ENCODE results near the gene TMEM115.

TMEM115 gene, protein sequence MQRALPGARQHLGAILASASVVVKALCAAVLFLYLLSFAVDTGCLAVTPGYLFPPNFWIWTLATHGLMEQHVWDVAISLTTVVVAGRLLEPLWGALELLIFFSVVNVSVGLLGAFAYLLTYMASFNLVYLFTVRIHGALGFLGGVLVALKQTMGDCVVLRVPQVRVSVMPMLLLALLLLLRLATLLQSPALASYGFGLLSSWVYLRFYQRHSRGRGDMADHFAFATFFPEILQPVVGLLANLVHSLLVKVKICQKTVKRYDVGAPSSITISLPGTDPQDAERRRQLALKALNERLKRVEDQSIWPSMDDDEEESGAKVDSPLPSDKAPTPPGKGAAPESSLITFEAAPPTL

DNA sequence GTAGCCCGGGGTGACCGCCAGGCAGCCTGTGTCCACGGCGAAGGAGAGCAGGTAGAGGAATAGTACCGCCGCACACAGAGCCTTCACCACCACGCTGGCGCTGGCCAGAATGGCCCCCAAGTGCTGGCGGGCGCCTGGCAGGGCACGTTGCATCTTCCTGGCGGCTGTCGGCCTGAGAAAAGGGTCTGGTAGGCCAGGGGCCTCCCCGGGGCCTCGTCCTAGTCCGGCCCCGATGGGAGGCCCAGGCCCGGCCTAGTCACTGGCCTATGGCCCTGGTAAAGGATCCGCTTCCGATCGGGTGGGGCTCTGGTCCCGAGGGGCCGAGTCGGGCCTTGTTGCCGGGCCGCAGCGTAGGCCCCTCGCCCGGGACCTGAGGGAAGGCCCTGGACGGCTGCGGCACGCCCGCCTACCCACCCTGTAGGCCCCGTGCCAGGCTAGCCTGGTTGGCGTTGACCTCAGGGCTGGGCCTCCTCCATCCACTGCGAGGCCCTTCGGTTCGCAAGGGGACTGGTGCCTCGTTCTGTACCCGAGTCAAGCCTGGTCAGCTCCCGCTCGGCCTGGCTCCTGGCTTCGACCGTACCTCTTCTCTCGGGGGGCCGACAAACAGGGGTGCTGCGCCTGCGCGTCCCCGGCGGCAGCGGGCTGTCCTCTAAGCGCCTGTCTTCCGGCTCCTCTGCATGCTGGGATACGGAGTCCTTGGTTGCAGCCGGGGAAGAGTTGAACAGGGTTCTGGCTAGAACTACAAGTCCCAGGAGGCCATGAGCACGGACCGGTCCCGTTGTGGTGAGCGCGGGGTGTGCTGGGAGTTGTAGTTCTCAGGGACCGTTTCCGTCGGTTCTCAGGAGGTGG lies at the start of gene TMEM115:
TMEM115 (minus strand) TSS at position 611 of the 849 bp plus-strand sequence; CDS start at position 153, 458 bp downstream.
- peak; percentile 93 to 94 for DNase-seq (ENCODE audit: low read depth in 2 of 2)

DNA sequence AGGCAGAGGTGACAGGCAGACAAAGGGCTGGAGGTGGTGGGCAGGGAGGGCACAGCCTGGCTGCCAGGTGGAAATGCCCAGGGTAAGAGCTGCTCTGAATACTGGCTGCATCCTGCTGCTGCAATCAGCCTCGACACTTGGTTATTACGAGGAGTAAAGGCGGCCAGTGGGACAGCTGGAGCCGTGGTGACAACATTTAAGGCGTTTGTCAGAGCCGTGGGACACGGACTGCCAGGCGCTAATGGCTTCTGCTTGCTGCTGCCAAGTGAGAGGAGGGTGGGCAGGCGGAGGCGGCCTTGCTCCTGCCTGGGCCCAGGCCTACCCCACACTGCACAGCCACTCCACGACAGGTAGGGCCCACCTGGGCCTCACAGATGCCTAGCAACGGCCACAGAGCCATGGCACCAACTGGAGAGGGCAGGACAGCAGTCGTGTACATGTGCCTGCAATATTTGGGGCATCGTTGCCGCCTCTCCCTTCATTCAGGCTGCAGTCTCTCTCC lies 49.2 kb upstream of the TMEM115 start:
- no peak for DNase-seq (ENCODE audit: low read depth in 2 of 2)

DNA sequence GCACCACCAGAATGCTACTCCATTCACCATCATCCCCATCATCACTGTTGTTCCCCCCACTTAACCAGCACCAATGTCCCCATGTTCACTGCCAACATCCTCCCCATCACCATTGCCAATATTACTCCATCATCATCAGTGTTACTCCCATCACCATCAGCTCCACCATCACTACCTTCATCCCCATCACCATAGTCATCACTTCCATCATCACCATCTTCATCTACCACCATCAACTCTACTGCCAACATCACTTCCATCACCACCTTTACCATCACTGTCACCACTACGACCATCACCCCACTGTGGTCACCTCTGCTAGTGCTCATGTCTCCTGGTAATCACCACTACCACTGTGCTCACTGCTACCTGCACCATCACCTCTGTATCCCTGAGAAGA lies 47.2 kb upstream of the TMEM115 start:
- DNase-seq (ENCODE audit: low read depth in 2 of 2) = no peak

DNA sequence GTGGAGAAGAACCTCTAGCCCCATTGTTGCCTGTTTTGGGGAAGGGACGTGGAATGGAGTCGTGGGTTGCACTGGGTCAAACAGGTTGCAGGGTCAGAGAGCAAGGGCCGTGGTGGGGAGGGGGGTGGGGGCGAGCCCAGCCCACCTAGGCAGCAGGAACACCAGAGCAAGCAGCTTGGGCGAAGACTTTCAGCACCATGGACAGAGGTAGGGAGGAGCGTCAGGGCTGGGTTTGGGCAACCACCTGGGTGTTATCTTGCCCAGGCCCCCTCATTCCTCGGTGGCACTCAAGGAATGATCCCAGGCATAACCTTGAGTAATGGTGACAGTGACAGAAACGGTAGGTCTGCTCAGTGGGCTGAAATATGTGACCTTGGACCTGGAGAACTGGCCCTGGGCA lies 45.9 kb upstream of the TMEM115 start:
- no peak for DNase-seq (ENCODE audit: low read depth in 2 of 2)

DNA sequence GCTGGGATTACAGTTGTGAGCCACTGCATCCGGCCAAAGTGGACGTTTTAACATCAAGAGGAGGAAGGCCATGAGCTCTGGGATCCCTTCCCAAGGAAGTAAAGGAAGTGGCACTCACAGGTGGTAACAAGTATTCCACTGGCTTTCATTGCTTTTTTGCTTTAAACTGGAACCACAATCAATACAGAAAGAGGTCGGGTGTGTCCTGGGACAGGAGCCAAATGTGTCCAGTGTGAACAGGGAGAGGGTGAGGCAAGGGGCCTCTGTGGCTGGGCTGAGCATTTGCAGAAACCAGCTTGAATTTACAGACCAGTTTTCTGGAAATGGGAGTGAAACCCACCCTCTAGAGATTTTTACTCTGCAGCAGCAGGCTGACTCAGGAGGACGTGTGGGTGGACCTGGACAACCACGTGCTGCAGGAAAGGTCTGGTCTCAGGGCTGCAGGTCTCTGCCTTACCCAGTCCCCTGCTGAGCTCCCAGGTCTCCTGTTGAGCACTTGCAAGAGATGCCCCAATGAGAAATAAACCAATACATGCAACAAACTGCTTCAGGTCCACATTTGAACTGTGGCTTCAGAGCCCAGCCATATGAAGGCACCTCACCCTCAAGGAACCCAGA lies 42.8 kb upstream of the TMEM115 start:
- no peak for DNase-seq (ENCODE audit: low read depth in 2 of 2)

DNA sequence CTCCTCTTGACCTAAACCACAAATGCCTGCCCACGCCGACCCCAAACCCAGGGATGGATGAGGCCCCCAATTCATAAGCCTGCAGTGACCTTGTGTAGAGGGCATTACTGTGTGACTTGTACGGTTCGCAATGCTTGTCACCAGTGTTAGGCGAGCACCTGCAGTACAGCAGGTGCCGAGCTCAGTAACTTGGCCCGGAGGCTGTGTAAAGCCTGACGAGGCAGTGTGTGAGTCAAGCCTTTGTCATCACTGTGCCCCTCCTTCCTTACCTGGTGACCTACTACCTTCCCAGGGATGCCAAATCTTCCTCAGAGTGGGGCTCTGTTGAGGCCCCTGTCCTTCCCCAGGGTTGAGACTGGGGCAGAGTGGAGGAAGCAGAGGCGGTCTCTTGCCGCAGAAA lies 37.2 kb upstream of the TMEM115 start:
- DNase-seq (ENCODE audit: low read depth in 2 of 2) = no peak

DNA sequence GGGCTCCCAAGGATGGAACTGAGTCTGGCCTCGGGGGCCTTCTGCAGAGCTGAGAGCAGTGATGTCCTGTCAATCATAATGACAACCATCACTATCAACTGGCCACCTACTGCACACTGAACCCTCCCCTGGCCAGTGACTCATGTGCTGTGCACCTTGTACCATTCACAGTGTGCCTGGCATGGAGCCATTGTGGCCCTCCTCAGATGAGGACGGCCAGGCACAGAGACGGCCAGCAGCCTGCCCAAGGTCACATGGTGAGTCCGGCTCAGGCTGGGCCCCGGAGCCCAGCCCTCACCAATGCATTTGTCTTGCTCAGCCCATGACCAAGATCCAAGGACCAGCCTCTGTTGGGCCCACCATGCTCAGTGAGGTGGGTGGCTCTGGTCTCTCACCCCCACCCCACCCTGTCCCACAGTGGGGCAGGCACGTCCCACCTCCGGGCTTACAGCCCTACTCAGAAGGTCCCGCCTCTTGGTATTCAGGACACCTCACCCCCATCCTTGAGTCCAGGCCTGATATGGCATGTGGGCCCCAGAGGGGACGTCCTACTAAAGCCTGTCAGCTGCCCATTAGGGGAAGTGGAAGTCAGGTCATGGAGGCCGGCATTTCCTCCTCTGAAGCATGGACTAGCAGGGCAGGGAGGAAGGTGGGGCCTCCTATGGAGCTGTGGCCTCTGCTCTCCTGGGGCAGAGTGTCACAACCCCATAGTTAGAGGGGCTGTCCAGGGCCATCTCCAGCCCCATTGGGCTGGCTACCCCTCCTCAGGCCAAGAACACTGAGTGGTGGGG lies 35.9 kb upstream of the TMEM115 start:
- DNase-seq (ENCODE audit: low read depth in 2 of 2) = no peak

DNA sequence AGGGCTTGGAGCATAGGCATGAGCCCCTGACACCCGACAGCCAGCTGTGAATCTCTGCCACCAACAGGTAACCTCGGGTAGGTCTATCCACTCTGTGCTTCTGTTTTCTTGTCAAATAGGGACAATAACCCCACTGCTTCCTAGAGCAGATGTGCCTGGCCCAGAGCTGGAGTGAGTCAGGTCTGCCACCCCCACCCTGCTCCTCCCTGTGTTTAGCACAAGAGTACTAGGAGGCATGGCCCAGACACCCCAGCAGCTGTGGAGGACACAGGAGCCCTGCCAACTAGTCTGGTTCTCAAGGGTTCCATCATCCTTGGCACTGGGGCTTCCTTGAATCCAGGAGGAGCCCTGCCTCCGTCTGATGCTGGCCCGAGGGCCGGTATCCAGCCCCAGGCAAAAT lies 33.7 kb upstream of the TMEM115 start:
- no peak for DNase-seq (ENCODE audit: low read depth in 2 of 2)

DNA sequence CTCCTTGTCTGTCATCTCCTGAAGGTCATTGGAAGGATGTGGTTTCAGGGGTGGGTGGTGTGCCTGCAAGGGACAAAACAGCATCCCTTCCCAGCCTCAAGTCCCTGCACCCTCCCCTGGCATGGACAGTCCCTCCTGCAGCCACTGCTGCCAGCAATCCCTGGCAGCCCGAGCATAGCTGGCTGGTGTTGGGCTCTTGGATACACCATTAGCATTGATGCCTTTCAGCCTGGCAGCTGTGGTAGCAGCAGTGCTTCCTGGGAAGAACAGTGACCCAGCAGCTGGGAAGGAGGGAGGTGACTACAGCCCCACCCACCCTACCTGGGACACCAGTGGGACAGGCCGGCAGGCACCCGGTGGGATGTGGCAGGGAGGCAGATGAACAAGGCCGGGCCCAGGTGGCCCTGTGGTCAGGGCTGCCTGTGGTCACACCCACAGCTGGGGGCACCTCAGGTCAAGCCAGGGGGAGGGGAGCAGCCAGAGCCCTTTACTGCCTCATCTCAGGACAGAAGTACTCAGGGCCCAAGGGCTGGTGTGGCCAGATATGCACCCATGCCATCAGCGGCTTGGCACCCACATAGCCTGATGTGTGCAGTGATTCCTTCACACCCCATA lies 32.9 kb upstream of the TMEM115 start:
- no peak for DNase-seq (ENCODE audit: low read depth in 2 of 2)

DNA sequence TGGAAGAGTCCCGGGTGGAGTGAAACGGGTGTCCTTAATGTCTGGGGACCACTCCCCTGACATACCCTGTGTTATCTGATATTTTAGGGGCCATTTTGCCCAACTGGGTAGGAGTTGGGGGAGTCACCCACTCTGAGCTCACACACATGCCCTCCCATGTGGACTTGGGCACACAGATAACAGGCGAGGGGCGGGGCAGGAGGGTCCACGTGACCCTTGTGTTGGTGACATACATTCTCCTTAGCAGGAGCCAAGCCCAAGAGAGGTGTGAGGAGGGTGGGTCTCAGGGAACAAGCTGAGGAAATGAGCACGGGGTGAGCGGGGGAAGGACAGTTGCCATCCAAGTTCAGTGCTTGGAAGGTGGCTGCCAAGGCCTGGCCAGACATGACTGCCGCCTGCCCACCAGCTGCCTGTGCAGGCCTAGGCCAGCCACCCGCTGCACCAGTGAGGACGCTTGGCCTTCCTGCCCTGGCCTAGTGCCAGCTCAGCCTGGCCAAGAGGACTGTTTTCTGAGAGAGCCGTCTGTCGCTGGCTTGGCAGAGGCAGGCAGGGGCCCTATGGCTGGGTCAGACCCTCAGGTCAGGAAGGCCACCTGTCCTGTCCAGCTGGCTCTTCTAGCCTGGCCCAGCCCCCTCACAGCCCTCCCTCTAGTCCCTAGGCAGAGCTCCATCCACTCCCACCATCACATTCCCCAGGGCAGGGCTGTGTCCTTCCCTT lies 31.3 kb upstream of the TMEM115 start:
- no peak for DNase-seq (ENCODE audit: low read depth in 2 of 2)

DNA sequence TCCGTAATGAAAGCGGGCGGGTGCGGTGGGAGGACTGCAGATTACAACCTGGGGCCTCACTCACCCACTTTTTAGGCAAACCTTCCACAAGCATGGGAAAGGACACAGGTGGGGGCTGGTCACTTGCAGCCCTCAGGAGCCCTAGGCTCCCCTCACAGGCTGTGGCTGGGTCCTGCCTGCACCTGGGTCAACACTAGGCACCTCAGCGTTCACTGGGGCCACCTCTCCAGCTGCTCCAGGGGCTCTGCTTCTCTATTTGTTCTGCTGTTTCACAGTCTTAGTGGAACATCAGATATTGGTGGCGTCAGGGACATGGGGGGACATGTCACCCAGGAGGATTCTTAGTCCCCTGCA lies 30.1 kb upstream of the TMEM115 start:
- DNase-seq (ENCODE audit: low read depth in 2 of 2) = no peak

DNA sequence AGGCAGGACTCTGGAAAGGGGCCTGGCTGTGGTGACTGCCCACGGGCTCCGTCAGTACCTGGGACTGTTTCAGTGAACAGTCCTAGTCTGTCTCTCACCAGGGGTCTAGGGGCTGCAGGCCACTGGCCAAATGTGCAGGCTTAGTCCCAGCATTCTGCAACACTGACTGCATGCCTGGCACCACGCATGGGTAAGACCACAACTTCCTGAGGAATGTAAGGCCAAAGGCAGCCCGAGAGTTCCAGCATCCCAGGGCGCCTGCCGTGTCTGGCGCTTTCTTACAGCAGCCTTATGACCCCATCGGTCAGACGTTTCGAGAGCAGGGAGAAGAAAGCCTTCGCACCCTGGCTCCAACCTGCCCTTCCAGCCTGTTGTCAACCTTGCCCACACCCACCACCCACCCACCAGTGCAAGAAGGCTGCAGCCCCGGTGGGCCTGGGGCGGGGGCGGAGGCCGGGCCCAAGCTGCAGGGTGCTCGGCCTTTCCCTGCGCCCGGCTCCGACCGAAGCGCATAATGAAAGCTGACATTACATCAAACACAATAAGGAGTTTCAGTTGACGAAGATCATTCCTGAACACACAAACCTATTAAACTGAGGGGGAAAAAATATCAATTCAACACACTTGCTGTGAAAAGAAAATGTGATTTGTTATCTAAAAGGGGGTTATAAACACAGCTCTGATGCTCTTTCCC lies 29.5 kb upstream of the TMEM115 start:
- DNase-seq (ENCODE audit: low read depth in 2 of 2) = no peak

DNA sequence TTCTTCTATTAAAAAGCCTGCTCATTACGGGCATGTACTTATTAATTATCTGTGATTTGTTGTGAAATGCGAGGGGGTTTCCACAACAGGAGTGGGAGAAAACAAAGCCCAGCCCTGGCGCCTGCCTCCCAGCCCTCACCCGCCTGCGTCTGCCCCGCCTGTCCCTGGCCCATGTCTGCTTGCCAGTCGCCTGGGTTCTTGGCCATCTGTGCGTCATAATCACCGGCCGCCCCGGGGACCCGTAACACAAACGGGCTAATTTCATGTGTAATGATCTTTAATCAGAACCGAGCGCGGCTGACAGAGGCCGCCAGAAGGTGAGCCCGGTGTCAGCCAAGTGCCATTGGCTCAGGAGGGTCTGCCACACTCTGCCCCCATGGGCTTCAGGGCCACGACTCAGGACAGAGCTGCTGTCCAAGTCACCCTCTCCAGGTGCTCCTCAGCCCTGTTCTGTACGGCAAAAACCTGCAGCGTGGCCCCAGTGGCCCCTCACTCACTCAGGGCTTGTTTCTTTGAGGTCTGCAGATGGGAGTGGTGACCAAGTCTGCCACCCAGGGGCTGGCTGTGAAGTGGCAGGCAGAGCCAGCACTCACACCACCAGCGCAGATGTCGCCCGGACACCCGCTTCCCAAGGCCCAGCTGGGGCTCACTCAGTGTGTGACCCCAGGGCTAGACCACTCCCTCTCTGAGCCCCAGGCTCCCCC lies 28.8 kb upstream of the TMEM115 start:
- DNase-seq (ENCODE audit: low read depth in 2 of 2) = no peak

DNA sequence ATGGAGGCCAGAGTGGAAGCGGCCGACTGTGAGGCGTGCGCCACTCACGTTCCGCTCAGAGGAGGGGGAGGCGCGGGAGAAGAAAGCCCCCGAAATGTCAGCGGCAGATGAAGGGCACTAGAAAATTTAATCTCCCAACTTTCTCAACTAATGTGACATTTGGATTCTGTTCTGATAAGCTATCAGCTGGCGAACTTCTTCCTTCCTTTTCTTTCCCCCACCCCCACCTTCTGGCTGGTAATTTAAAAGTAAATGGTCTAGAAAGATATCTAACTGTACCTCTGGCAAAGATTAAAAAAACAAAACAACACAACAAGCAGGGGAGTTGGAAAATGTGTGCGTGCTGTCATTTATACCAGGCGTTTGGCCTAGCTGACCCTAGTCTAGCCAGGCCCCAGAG lies 26.4 kb upstream of the TMEM115 start:
- DNase-seq (ENCODE audit: low read depth in 2 of 2) = no peak

DNA sequence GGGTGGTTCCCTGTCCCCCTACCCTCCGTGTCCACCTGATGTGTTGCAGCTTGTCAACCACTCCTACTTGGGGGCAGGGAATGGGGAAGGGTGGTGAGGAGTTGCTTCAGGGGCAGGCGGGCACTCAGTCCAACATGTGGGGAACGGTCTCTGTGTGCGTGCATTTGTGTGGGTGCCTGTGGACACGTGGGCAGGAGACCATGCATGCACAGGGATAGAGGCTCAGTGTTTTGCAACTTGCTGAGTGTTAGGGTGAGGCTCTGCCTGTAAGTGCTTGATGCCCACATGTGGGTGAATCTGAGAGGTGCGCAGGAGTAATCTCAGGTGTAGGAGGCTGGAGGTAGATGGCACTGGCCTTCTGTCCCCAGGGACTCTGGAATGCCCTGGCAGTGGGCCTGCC lies 24.4 kb upstream of the TMEM115 start:
- DNase-seq (ENCODE audit: low read depth in 2 of 2) = no peak

DNA sequence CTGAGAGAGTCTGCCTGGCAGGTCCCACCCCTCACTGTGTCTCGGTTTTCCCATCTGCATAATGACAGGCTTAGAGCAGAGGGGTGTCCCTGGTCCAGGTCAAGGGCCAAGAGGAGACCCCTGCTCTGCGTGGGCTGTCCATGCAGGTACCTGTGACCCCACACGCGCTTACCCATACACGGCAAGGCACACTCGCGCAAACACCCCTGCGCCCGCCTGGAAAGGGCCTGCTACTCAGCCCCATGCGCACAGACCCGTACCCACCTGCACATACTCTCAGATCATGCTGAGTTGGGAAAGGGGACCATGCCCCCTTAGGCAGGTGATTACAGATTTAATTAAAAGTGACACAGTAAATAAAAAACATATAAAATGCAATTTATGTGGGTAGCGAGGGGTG lies 23.4 kb upstream of the TMEM115 start:
- no peak for DNase-seq (ENCODE audit: low read depth in 2 of 2)

DNA sequence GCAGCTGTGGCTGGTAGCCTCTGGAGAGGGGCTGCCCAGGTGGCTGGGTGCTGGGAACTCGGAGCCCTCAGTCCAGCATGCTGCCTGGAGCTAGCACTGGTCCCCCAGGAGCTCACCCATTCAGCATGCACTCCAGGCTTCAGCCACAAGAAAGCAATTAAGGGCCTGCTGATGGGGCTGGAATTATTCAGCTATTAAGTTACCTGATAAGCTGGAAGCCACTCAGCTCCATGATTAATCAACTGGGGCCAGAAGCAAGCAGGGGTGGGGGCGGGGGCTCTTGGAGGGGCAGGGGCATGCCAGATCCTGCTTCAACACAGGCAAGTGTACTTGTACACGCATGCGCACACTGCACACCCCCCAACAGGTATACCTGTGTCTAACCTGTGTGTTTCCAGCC lies 22.1 kb upstream of the TMEM115 start:
- no peak for DNase-seq (ENCODE audit: low read depth in 2 of 2)

DNA sequence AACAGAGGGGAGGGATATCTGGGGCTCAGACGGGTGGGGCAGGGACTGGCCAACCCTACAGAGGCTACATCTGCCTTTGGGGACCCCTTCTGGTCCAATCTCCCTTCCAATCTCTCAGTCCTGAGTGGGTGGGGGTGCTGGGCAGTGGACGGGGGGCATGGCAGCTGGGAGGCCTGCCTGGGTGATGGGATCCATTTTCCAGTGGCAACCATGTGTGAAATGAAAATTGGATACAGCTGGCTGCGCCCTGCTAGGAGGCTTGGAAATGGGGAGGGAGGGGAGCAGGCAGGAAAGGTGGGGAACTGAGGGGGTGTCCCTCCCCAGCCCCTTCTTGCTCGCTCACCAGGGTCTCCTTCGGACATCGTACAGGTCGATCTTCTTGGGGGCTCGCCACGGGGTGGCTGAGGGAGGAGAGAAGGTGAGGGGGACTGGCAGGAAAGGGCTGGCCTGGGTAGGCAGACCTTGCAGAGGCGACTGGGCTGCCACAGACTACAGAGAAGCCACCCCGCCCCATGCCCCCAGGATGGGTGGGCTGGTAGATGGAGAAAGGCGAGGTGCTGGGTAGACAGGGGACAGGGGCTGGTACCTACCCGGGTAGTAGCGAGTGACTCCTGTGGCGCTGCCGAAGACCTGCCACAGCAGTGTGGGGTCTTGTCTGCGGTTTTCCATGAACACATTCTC lies 21.2 kb upstream of the TMEM115 start:
- no peak for DNase-seq (ENCODE audit: low read depth in 2 of 2)

DNA sequence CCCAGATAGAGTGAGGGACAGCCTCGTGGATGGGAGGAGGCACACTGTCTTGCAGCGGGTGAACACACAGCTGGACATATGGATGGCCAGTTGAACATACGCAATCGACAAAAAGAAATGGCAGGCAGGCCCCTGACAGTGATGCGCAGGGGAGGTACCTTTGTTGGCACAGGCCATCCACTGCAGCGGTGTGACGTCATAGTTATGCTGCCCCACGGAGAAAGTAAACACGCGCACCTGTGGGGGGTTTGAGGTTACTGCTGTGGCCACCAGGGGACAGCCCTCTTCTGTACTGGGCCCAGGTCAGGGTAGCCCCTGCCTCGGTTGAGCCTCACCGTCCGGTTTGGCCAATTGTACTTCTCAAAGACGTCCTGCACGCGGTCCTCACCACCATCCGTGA lies 19.4 kb upstream of the TMEM115 start:
- DNase-seq (ENCODE audit: low read depth in 2 of 2) = no peak

Data from stimulated activated CD4-positive, alpha-beta T cell treated with anti-CD3 and anti-CD28 coated beads, Interleukin-15, amount 100 ng/mL, for 48 hours (primary cell).